RWPE2 (cell line): ENCODE results near the gene CHMP2A.
A peak's percentile ranks its signal among the peaks of the same experiment; 100 is the strongest.

Experiments
- ATAC-seq: fragments of 200-7000 bp; cut with Tn5 transposase; 3 replicates; pipeline ENCODE4 v1.9.1; 2021; ENCODE audit warnings: low read depth
- DNase-seq: peaks from one replicate; pipeline ENCODE4 v3.0.0-alpha.2; 2020; ENCODE audit warnings: low spot score
- H3K27ac ChIP-seq: fragments of 450-650 bp; 2 replicates; pipeline ENCODE4 v1.5.1; 2017; ENCODE audit warnings: mild to moderate bottlenecking; ENCODE audit not compliant: poor library complexity, severe bottlenecking
- H3K27me3 ChIP-seq: fragments of 250-450 bp; sonication (Bioruptor Pico); 2 replicates; pipeline ENCODE4 v1.5.1; 2021; ENCODE audit warnings: mild to moderate bottlenecking, moderate library complexity; ENCODE audit not compliant: insufficient read depth, poor library complexity, severe bottlenecking
- H3K36me3 ChIP-seq: fragments of 250-450 bp; sonication (Bioruptor Pico); 2 replicates; pipeline ENCODE4 v1.5.1; 2020; ENCODE audit warnings: low read depth, mild to moderate bottlenecking, moderate library complexity
- H3K4me1 ChIP-seq: fragments of 250-450 bp; sonication (Bioruptor Pico); 2 replicates; pipeline ENCODE4 v1.5.1; 2021; ENCODE audit warnings: mild to moderate bottlenecking, moderate library complexity; ENCODE audit not compliant: insufficient read depth, poor library complexity, severe bottlenecking
- H3K4me3 ChIP-seq: fragments of 250-450 bp; sonication (Bioruptor Pico); 2 replicates; pipeline ENCODE4 v1.5.1; 2021; ENCODE audit warnings: mild to moderate bottlenecking, moderate library complexity; ENCODE audit not compliant: severe bottlenecking
- H3K9me3 ChIP-seq: fragments of 250-450 bp; sonication (Bioruptor Pico); 2 replicates; pipeline ENCODE4 v1.5.1; 2021; ENCODE audit warnings: mild to moderate bottlenecking, moderate library complexity; ENCODE audit not compliant: severe bottlenecking
- CTCF ChIP-seq: fragments of 450-650 bp; IDR thresholded peaks from one replicate; pipeline ENCODE4 v1.5.1; 2017; ENCODE audit warnings: mild to moderate bottlenecking, moderate library complexity; ENCODE audit not compliant: poor library complexity, severe bottlenecking

The CHMP2A gene

GRCh38 chr19:58554494-58555368, at the start of gene CHMP2A:
Gene CHMP2A, minus strand, starts transcription at chr19:58555105. Its CDS starts 893 bp downstream, at chr19:58554212.
- Histone ChIP-seq H3K27ac (peak within 1 kb of the TSS; percentile 90), H3K36me3 (peaks cover 41% of the 10 kb centered on the region), H3K27me3 (no peaks in the 10 kb centered on the region), H3K4me1 (no peaks in the 10 kb centered on the region), H3K9me3 (no peaks in the 10 kb centered on the region), H3K4me3 (peak within 1 kb of the TSS; percentile 45)
- DNase-seq (peak; percentile 98), ATAC-seq (peak; percentile 61)
- no peak for TF ChIP-seq CTCF

- H3K4me3 ChIP-seq = no peak overlapping the region
- no peaks in the 10 kb centered on the region for H3K9me3 ChIP-seq
- H3K4me1 ChIP-seq = no peaks in the 10 kb centered on the region
- H3K27me3 ChIP-seq = no peaks in the 10 kb centered on the region
- peaks cover 6% of the 10 kb centered on the region; the same call in 1 of the 2 replicates for H3K36me3 ChIP-seq
- no peak for TF ChIP-seq CTCF
- DNase-seq = no peak
- no peak overlapping the region for H3K27ac ChIP-seq
- no peak for ATAC-seq
Measured at GRCh38 chr19:58586133-58586765, 31.3 kb upstream of the CHMP2A start.

- Histone ChIP-seq H3K27me3 (no peaks in the 10 kb centered on the region), H3K4me3 (no peak overlapping the region), H3K36me3 (peaks cover 6% of the 10 kb centered on the region; the same call in 1 of the 2 replicates), H3K27ac (no peak overlapping the region), H3K9me3 (no peaks in the 10 kb centered on the region), H3K4me1 (no peaks in the 10 kb centered on the region)
- TF ChIP-seq CTCF = no peak
- DNase-seq = no peak
- ATAC-seq = no peak
Measured at GRCh38 chr19:58585442-58586132, 30.7 kb upstream of the CHMP2A start.

- Histone ChIP-seq H3K4me3 (no peak overlapping the region), H3K4me1 (no peaks in the 10 kb centered on the region), H3K36me3 (peaks cover 6% of the 10 kb centered on the region; the same call in 1 of the 2 replicates), H3K27ac (no peak overlapping the region), H3K27me3 (no peaks in the 10 kb centered on the region), H3K9me3 (no peaks in the 10 kb centered on the region)
- ATAC-seq = no peak
- TF ChIP-seq CTCF = no peak
- DNase-seq = no peak
Measured at GRCh38 chr19:58584498-58585441, 29.9 kb upstream of the CHMP2A start.
